Measurements from ENCODE around the gene GKN2. TPM values are rescaled to one million over a fixed set of nuclear protein-coding genes. Genes with fewer than 3 reads are reported as not detected.

Gene GKN2
- total and polyA plus RNA-seq, 9 of the 15 experiments (the other 6 are each of a cell fraction or from before 2014, with no cell fraction given), result not detected

DNA sequence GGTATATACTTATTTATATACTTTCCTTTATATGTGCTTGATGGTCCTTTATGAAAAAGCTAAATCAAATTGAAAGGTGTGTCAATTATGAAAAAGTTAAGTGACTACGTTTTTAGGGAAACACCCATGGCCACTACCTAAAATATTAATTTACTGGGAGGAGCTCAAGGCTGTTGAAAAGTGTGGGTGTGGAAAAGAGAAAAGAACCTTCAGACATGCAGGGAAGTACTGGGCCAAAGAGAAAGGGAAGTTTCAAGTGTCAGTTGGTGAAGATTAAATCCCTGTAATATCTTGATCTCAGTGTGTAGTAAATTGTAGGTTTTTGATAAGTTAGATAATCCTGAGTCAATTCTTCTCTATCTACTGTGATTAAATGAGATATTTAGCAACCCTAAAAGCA is 15.5 kb upstream of the GKN2 start (continued):
- TF ChIP-seq NCOA2 (IDR thresholded peaks at IDR 0.05; ENCODE audit: partially characterized antibody in 2 of 2) (no peak), UBTF (IDR thresholded peaks at IDR 0.05; ENCODE audit: borderline replicate concordance in 1 of 2, low read depth in 2 of 2, low read length in 2 of 2) (no peak), KHSRP (IDR thresholded peaks at IDR 0.05) (no peak), PRPF4 (IDR thresholded peaks at IDR 0.05; ENCODE audit: insufficient read depth, low read depth, low read length, poor library complexity, severe bottlenecking) (no peak)
- TF ChIP-seq, protein P1, sequence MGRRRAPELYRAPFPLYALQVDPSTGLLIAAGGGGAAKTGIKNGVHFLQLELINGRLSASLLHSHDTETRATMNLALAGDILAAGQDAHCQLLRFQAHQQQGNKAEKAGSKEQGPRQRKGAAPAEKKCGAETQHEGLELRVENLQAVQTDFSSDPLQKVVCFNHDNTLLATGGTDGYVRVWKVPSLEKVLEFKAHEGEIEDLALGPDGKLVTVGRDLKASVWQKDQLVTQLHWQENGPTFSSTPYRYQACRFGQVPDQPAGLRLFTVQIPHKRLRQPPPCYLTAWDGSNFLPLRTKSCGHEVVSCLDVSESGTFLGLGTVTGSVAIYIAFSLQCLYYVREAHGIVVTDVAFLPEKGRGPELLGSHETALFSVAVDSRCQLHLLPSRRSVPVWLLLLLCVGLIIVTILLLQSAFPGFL (CRISPR knock-in tag; IDR thresholded peaks at IDR 0.05), result no peak

GRCh38 chr2:68964282-68964681 is 11.6 kb upstream of the GKN2 start:
- Histone ChIP-seq H2AFZ (ENCODE audit: low read depth, low read length) (no peak overlapping the region), H3K36me3 (ENCODE audit: control insufficient read depth, insufficient read depth, low read length) (no peaks in the 10 kb centered on the region), H3K9me3 (replicated peaks; ENCODE audit: control insufficient read depth, insufficient read depth, low read depth, low read length) (no peaks in the 10 kb centered on the region), H3K4me2 (ENCODE audit: insufficient read depth, low read length) (no peak overlapping the region), H3K27me3 (ENCODE audit: control insufficient read depth in 2 of 2, insufficient read depth in 2 of 2, low read length in 2 of 2) (peaks cover 4 to 9% of the 10 kb centered on the region in 2 experiments; a peak in 2 of 5 replicates), H3K4me3 (no peak overlapping the region), H3K9me1 (ENCODE audit: control insufficient read depth, insufficient read depth, low read length) (no peaks in the 10 kb centered on the region), H3K9ac (ENCODE audit: insufficient read depth in 1 of 2, low read depth in 2 of 2, low read length in 2 of 2) (no peak overlapping the region), H3K27ac (ENCODE audit: extremely low read depth, low read depth, low read length) (no peak overlapping the region), H3K79me2 (ENCODE audit: control insufficient read depth, insufficient read depth, low read length) (no peaks in the 10 kb centered on the region), H4K20me1 (replicated peaks; ENCODE audit: control insufficient read depth, insufficient read depth, low read length) (no peaks in the 10 kb centered on the region), H3K4me1 (replicated peaks in 1 of 2; ENCODE audit: control insufficient read depth in 2 of 2, insufficient read depth in 2 of 2, low read length in 2 of 2) (no peaks in the 10 kb centered on the region)
- POLR2A ChIA-PET, result no interaction called here
- no peak for ATAC-seq
- no peak for TF ChIP-seq ZNF717 (CRISPR knock-in tag; IDR thresholded peaks at IDR 0.05)
- TF ChIP-seq ZNF316 (IDR thresholded peaks at IDR 0.05), result peak; percentile 78
- TF ChIP-seq, protein P2, sequence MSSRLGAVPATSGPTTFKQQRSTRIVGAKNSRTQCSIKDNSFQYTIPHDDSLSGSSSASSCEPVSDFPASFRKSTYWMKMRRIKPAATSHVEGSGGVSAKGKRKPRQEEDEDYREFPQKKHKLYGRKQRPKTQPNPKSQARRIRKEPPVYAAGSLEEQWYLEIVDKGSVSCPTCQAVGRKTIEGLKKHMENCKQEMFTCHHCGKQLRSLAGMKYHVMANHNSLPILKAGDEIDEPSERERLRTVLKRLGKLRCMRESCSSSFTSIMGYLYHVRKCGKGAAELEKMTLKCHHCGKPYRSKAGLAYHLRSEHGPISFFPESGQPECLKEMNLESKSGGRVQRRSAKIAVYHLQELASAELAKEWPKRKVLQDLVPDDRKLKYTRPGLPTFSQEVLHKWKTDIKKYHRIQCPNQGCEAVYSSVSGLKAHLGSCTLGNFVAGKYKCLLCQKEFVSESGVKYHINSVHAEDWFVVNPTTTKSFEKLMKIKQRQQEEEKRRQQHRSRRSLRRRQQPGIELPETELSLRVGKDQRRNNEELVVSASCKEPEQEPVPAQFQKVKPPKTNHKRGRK (tag; IDR thresholded peaks at IDR 0.05), result 0 out of 2 replicates have a peak, but pooled peaks have one; percentile 1
- TF ChIP-seq MAFG (tag; conservative IDR thresholded peaks at IDR 0.05), result peak; percentile 19; the same call in 1 of the 2 replicates
- TF ChIP-seq C11orf30 (IDR thresholded peaks at IDR 0.05; ENCODE audit: low read depth), result peak; percentile 47; the same call in 1 of the 2 replicates
- FAIRE-seq, result no peak
- CTCF ChIA-PET (ENCODE audit: low intra/inter-chr PET ratio), result no interaction called here
- no TSS peak for BruUV-seq (replicated peaks)
- intact Hi-C loops (cut with micrococcal nuclease) (no loop called here), in situ Hi-C loops (cut with MboI) (no loop called here)
- no peak for DNase-seq (ENCODE audit: extremely low read depth in 1 of 4, low spot score in 3 of 4)

Data from K562 (cell line).